Gastroesophageal sphincter (tissue), 4 donors: ENCODE measurements around the gene MYH1. TPM values are rescaled to one million over a fixed set of nuclear protein-coding genes. Genes with fewer than 3 reads are reported as not detected.

Source experiments
- ATAC-seq: fragments of 150-250 bp; one replicate; pipeline ENCODE4 v1.9.1; 2016; ENCODE audit warnings: mild to moderate bottlenecking, moderate library complexity
- H3K27ac ChIP-seq, 4 donors: fragments of 200-600 bp; sonication (generic) in 3 of 4; 1 replicate in 3 of 4; 2 replicates in 1 of 4; pipeline ENCODE4 v1.5.1; 2016 to 2019
- H3K27me3 ChIP-seq: fragments of 200-600 bp; sonication (generic); one replicate; pipeline ENCODE4 v1.5.1; 2019
- H3K36me3 ChIP-seq, 2 donors: fragments of 200-600 bp; sonication (generic); one replicate each; pipeline ENCODE4 v1.5.1; 2019; ENCODE audit warnings: control low read depth in 1 of 2
- H3K4me1 ChIP-seq, 3 donors: fragments of 200-600 bp; sonication (generic); 1 replicate in 2 of 3; 2 replicates in 1 of 3; pipeline ENCODE4 v1.5.1; 2016 to 2019; ENCODE audit warnings: control low read depth in 2 of 3
- H3K4me3 ChIP-seq, 2 donors: fragments of 200-600 bp; sonication (generic); one replicate each; pipeline ENCODE4 v1.5.1; 2019; ENCODE audit warnings: mild to moderate bottlenecking in 1 of 2, moderate library complexity in 1 of 2
- H3K9me3 ChIP-seq, 3 donors: fragments of 200-600 bp; sonication (generic); one replicate each; pipeline ENCODE4 v1.5.1; 2017 to 2019; ENCODE audit warnings: control low read depth in 2 of 3
- EP300 ChIP-seq: sonication (generic); formaldehyde crosslinking; IDR thresholded peaks from one replicate; pipeline ENCODE4 v1.6.1; 2017; ENCODE audit warnings: antibody characterized with exemption, mild to moderate bottlenecking
- POLR2A ChIP-seq, 2 donors: fragments of 450-650 bp; IDR thresholded peaks; one replicate each; pipeline ENCODE4 v1.6.1; 2017; ENCODE audit warnings: antibody characterized with exemption in 2 of 2, mild to moderate bottlenecking in 2 of 2, moderate library complexity in 1 of 2
- POLR2AphosphoS5 ChIP-seq: sonication (generic); formaldehyde crosslinking; IDR thresholded peaks from one replicate; pipeline ENCODE4 v1.6.1; 2017; ENCODE audit warnings: antibody characterized with exemption
- WGBS, 2 donors: methylation state at CpG; one replicate each; pipeline ENCODE4 v1.1.5; 2018; ENCODE audit warnings: low coverage in 1 of 2; 5-methylcytosine and 5-hydroxymethylcytosine counted together
- total RNA-seq, 4 donors: library from RNA; depleted of rRNA; stranded (reverse); fragments of >200 nt; gene quantifications; one replicate each; pipeline ENCODE4 v1.1.0, GENCODE V29; 2016
- TF ChIP-seq, protein P1 (sequence below), 4 experiments: fragments of 200-600 bp in 2 of 4; fragments of 450-650 bp in 2 of 4; sonication (generic) in 1 of 4; IDR thresholded peaks; one replicate each; pipeline ENCODE4 v1.5.1; 2017 to 2019; ENCODE audit warnings: antibody characterized with exemption in 4 of 4, mild to moderate bottlenecking in 2 of 4, moderate library complexity in 2 of 4

The MYH1 gene
- total RNA-seq, 4 donors from 2014 or later, result 0.15 TPM; not detected in 3

GRCh38 chr17:10532026-10532425 lies 13.7 kb upstream of the MYH1 start:
- no peak overlapping the region for H3K27ac ChIP-seq
- H3K27me3 ChIP-seq, result no peaks in the 10 kb centered on the region
- 69% methylated on average over 1 of the region's 1 CpG; no CpG with 5 or more reads in 1 of the 2 donors for WGBS, 2 donors
- no peaks in the 10 kb centered on the region for H3K9me3 ChIP-seq
- ATAC-seq, result no peak
- no peak overlapping the region for H3K4me3 ChIP-seq
- TF ChIP-seq, protein P1, sequence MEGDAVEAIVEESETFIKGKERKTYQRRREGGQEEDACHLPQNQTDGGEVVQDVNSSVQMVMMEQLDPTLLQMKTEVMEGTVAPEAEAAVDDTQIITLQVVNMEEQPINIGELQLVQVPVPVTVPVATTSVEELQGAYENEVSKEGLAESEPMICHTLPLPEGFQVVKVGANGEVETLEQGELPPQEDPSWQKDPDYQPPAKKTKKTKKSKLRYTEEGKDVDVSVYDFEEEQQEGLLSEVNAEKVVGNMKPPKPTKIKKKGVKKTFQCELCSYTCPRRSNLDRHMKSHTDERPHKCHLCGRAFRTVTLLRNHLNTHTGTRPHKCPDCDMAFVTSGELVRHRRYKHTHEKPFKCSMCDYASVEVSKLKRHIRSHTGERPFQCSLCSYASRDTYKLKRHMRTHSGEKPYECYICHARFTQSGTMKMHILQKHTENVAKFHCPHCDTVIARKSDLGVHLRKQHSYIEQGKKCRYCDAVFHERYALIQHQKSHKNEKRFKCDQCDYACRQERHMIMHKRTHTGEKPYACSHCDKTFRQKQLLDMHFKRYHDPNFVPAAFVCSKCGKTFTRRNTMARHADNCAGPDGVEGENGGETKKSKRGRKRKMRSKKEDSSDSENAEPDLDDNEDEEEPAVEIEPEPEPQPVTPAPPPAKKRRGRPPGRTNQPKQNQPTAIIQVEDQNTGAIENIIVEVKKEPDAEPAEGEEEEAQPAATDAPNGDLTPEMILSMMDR (IDR thresholded peaks at IDR 0.05), result no peak
- TF ChIP-seq EP300 (no peak), POLR2AphosphoS5 (no peak), POLR2A (IDR thresholded peaks at IDR 0.05) (no peak)
- no peaks in the 10 kb centered on the region for H3K36me3 ChIP-seq
- H3K4me1 ChIP-seq, result no peaks in the 10 kb centered on the region

DNA sequence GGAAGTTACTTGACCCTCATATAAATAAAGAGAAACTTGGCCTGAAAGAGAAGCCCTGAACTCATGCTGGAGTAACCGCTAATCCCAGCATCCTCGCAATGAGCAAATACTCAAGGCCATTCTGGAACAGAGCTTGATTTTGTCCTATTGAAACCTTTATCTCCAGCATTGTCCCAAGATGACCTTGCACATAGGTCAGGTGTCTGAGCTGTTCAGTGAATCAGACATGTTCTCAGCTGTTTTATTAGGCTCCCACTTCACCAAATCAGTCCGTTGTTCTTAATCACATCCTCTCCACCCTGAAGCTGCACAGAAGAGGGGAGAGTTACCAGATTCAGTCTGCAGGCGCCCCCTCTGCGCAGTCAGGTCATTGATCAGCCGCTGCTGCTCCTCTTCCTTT lies 9.1 kb upstream of the MYH1 start:
- WGBS, 2 donors, result 88 to 91% methylated on average over 4 to 6 of the region's 6 CpGs
- H3K4me1 ChIP-seq, result no peaks in the 10 kb centered on the region
- no peaks in the 10 kb centered on the region for H3K9me3 ChIP-seq
- no peak overlapping the region for H3K27ac ChIP-seq
- no peak overlapping the region for H3K4me3 ChIP-seq
- no peaks in the 10 kb centered on the region for H3K27me3 ChIP-seq
- TF ChIP-seq EP300, result no peak
- TF ChIP-seq POLR2A (IDR thresholded peaks at IDR 0.05), result no peak
- H3K36me3 ChIP-seq, result no peaks in the 10 kb centered on the region
- no peak for ATAC-seq

- Histone ChIP-seq H3K9me3 (no peaks in the 10 kb centered on the region), H3K27me3 (no peaks in the 10 kb centered on the region), H3K4me1 (no peaks in the 10 kb centered on the region), H3K36me3 (no peaks in the 10 kb centered on the region), H3K4me3 (no peak overlapping the region), H3K27ac (no peak overlapping the region)
- WGBS, 2 donors, result 90 to 92% methylated on average over 10 to 11 of the region's 11 CpGs
- no peak for TF ChIP-seq POLR2AphosphoS5
- no peak for TF ChIP-seq POLR2A (IDR thresholded peaks at IDR 0.05)
- TF ChIP-seq, protein P1 (IDR thresholded peaks at IDR 0.05), result no peak
- TF ChIP-seq EP300, result no peak
- no peak for ATAC-seq
Observed at GRCh38 chr17:10526517-10526916, 8.2 kb upstream of the MYH1 start.

GRCh38 chr17:10523064-10523463 lies 4.7 kb upstream of the MYH1 start:
- Histone ChIP-seq H3K9me3 (no peaks in the 10 kb centered on the region), H3K4me3 (no peak overlapping the region), H3K4me1 (no peaks in the 10 kb centered on the region), H3K27me3 (no peaks in the 10 kb centered on the region), H3K27ac (no peak overlapping the region), H3K36me3 (no peaks in the 10 kb centered on the region)
- no peak for TF ChIP-seq POLR2A (IDR thresholded peaks at IDR 0.05)
- no peak for TF ChIP-seq EP300
- TF ChIP-seq, protein P1 (IDR thresholded peaks at IDR 0.05), result no peak
- no peak for TF ChIP-seq POLR2AphosphoS5
- WGBS, 2 donors, result 86 to 87% methylated on average over 7 of the region's 7 CpGs
- no peak for ATAC-seq

- ATAC-seq, result no peak
- no peaks in the 10 kb centered on the region for H3K4me1 ChIP-seq
- no peaks in the 10 kb centered on the region for H3K9me3 ChIP-seq
- H3K27ac ChIP-seq, result no peak overlapping the region
- H3K4me3 ChIP-seq, result no peak overlapping the region
- H3K27me3 ChIP-seq, result no peaks in the 10 kb centered on the region
- H3K36me3 ChIP-seq, result no peaks in the 10 kb centered on the region
- TF ChIP-seq, protein P1 (IDR thresholded peaks at IDR 0.05), result no peak
- TF ChIP-seq POLR2AphosphoS5 (no peak), POLR2A (IDR thresholded peaks at IDR 0.05) (no peak), EP300 (no peak)
Observed at GRCh38 chr17:10521949-10522348, 3.6 kb upstream of the MYH1 start.

GRCh38 chr17:10516638-10517037 lies 1.7 kb downstream of the MYH1 start:
- ATAC-seq, result no peak
- TF ChIP-seq EP300 (no peak), POLR2AphosphoS5 (no peak), POLR2A (IDR thresholded peaks at IDR 0.05) (no peak)
- TF ChIP-seq, protein P1 (IDR thresholded peaks at IDR 0.05), result no peak

More at GRCh38 chr17:10516638-10517037, 1.7 kb downstream of the MYH1 start:
- no peak overlapping the region for H3K27ac ChIP-seq
- no peaks in the 10 kb centered on the region for H3K36me3 ChIP-seq
- H3K27me3 ChIP-seq, result no peaks in the 10 kb centered on the region
- no peak overlapping the region for H3K4me3 ChIP-seq
- no peaks in the 10 kb centered on the region for H3K9me3 ChIP-seq
- no peaks in the 10 kb centered on the region for H3K4me1 ChIP-seq
